Measurements from ENCODE around the gene F5.

GRCh38 chr1:169484683-169485430, 101.4 kb downstream of the F5 start:
- TF ChIP-seq ZNF564 (CRISPR knock-in tag; IDR thresholded peaks at IDR 0.05) (peak; percentile 64; the same call in 1 of the 2 replicates), ZSCAN5A (CRISPR knock-in tag; IDR thresholded peaks at IDR 0.05; ENCODE audit: borderline replicate concordance) (0 out of 2 replicates have a peak, but pooled peaks have one; percentile 25), MLX (CRISPR knock-in tag; IDR thresholded peaks at IDR 0.05) (peak; percentile 50; the same call in 1 of the 2 replicates), GABPA (IDR thresholded peaks at IDR 0.05; ENCODE audit: low read depth, low read length) (no peak), GABPA (CRISPR knock-in tag; IDR thresholded peaks at IDR 0.05; ENCODE audit: low read depth) (peak; percentile 53; the same call in 1 of the 2 replicates), CTCF (CRISPR knock-in tag; IDR thresholded peaks at IDR 0.05) (peak; percentile 26; the same call in 1 of the 2 replicates), RARG (CRISPR knock-in tag; IDR thresholded peaks at IDR 0.05; ENCODE audit: low read depth) (no peak), TCF7L2 (IDR thresholded peaks at IDR 0.05; ENCODE audit: low read depth, low read length) (no peak), KLF13 (CRISPR knock-in tag; IDR thresholded peaks at IDR 0.05) (no peak), ZNF383 (CRISPR knock-in tag; IDR thresholded peaks at IDR 0.05; ENCODE audit: borderline replicate concordance) (no peak; the same call in 1 of the 2 replicates), CREB1 (IDR thresholded peaks at IDR 0.05) (no peak), CREB1 (CRISPR knock-in tag; IDR thresholded peaks at IDR 0.05) (peak; percentile 53; the same call in 1 of the 2 replicates), NR2C2 (CRISPR knock-in tag; IDR thresholded peaks at IDR 0.05; ENCODE audit: borderline replicate concordance) (no peak), ZNF280D (CRISPR knock-in tag; IDR thresholded peaks at IDR 0.05) (no peak)

All from HepG2 (cell line).